Measurements from ENCODE around the gene GMDS.
A peak's percentile ranks its signal among the peaks of the same experiment; 100 is the strongest.

Gene GMDS

DNA sequence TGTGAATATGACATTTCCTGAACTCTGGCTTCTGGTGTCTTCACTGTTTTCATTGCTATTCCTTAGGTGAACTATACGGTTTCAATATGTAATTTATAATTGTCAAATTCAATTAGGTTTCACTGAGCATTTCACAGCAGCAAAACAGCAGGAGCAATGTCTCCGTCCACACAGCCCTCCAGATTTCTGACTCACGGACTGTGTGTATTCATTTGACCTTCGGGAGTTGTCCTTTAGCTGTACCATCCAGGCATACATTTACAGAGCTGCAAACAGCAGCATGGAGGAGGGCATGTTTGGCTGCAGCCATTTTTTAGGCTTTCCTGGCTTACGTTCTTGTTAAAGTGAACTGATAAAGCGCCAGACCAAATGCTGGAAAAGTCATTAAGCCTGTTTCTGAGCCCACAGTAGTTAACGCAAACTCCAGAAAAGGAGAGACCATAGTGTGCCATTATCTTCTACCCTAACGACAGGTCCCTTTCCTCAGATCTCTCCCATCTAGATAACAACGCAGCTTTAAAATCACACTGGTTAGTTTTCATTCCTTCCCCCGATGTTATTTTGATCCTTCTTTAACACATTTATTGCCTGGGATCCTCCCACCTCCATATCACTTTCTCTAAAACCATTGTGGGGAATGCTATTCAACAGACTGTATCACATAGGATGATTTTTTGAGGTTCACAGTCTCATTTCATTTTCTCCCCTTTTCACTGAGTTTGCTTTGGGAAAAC is 617.4 kb downstream of the GMDS start:
- DNase-seq (ENCODE audit: low read depth, low spot score), result peak; percentile 46
- no peak overlapping the region for H3K4me3 ChIP-seq (ENCODE audit: low read depth, low read length)
- TF ChIP-seq, protein P1, sequence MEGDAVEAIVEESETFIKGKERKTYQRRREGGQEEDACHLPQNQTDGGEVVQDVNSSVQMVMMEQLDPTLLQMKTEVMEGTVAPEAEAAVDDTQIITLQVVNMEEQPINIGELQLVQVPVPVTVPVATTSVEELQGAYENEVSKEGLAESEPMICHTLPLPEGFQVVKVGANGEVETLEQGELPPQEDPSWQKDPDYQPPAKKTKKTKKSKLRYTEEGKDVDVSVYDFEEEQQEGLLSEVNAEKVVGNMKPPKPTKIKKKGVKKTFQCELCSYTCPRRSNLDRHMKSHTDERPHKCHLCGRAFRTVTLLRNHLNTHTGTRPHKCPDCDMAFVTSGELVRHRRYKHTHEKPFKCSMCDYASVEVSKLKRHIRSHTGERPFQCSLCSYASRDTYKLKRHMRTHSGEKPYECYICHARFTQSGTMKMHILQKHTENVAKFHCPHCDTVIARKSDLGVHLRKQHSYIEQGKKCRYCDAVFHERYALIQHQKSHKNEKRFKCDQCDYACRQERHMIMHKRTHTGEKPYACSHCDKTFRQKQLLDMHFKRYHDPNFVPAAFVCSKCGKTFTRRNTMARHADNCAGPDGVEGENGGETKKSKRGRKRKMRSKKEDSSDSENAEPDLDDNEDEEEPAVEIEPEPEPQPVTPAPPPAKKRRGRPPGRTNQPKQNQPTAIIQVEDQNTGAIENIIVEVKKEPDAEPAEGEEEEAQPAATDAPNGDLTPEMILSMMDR (IDR thresholded peaks at IDR 0.05; ENCODE audit: low read depth, low read length), result no peak
- in situ Hi-C loops (cut with HindIII; ENCODE audit: low sequenced_read_pairs), result no loop called here

DNA sequence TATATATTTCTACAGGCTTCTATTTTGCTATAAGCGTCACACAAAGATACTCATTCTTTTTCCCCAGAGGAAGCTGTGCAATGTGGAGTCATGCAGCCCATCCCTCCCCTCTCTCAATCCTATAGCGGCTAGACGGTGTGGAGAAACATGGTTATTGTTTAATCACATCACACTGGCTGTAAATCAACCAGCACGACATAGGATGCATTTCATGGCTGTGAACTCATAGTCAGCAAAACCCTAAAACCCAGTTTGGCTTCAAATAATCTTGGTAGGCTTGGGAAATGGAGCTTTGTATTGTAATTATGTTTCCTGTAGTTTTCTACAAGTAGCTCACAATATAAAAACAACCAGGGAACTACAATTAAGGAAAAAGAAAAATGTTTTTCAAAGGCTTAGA is 618.9 kb downstream of the GMDS start:
- TF ChIP-seq, protein P1 (IDR thresholded peaks at IDR 0.05; ENCODE audit: low read depth, low read length), result no peak
- no peak overlapping the region for H3K4me3 ChIP-seq (ENCODE audit: low read depth, low read length)
- DNase-seq (ENCODE audit: low read depth, low spot score), result peak; percentile 36
- in situ Hi-C loops (cut with HindIII; ENCODE audit: low sequenced_read_pairs), result no loop called here

DNA sequence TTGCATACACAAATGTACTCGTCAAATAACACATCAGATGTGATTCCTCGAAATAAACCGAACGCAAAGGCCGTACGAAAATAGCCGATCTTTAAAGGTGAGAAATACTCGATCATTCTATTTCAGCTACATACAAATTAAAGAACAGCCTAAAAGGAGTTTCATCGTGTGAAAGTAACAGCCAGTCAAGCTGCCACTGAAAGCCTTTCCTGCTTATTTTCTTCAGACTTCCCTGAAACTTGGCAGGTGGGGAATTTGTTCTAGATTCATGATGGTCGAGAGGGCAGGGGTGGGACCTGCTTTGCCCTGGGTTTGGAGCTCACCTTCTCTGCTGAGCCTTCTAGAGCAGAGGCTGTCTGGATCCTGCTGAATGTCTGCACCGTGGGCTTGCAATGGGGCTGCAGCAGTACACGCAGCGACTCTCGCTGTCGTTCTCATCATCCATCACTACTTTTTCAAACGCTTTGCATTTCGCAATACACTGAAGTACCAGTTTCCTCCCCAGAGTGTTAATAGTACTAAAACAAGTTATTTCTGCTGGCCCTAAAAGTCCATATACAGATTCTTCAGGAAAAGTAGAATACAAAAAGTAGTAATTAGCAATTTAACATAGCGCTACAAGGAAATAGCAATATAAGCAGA is 619.5 kb downstream of the GMDS start:
- peak overlapping the region; percentile 17 for H3K4me3 ChIP-seq (ENCODE audit: low read depth, low read length)

DNA sequence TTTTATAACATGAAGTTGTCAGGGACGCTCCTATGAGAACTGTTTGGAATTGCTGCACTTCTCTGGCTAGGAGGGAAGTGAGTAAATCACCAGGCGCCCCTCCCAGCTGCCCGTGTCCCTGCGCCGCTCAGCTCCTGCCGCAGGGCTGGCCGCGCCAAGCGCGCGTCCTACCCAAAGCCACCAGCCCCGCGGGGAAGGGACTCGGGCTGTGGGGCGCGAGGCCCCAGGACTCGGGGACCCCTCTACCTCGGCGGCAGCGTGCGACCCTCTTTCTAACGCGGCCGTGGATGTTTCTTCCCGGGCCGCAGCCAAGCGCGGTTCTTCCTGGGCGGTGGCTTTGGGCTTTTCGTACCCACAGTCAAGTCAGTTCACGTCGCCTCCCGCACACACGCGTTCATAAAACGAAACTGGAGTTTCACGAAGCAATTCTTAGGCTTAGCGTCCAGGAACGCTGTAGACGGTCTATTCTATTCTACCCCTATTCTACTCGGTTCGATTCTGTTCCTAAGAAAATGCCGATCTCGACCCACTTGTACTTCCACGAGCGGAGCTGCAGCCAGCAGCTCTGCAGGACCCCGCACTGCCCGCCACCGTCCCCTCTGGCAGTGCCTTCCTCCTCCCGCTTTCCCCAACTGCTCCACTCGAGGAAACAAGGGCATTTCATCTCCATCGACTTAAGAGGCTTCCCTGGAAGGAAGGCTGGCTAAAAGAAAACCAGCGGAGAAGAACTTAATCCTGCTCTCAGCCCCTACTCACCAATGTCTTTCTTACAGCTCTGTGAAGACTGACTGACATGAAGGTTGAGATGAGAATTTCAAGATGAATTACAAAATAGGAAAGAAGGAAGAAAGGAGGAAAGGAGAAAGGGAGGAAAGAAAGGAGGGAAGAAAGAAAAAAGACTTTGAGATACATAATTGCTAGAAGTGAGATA is 620.3 kb downstream of the GMDS start:
- no peak for DNase-seq (ENCODE audit: low read depth, low spot score)
- in situ Hi-C loops (cut with HindIII; ENCODE audit: low sequenced_read_pairs), result no loop called here
- TF ChIP-seq, protein P1 (IDR thresholded peaks at IDR 0.05; ENCODE audit: low read depth, low read length), result no peak
- H3K4me3 ChIP-seq (ENCODE audit: low read depth, low read length), result peak overlapping the region; percentile 49

More for the DNA sequence above, 619.5 kb downstream of the GMDS start:
- TF ChIP-seq, protein P1 (IDR thresholded peaks at IDR 0.05; ENCODE audit: low read depth, low read length), result no peak
- in situ Hi-C loops (cut with HindIII; ENCODE audit: low sequenced_read_pairs), result no loop called here
- peak; percentile 22 for DNase-seq (ENCODE audit: low read depth, low spot score)

DNA sequence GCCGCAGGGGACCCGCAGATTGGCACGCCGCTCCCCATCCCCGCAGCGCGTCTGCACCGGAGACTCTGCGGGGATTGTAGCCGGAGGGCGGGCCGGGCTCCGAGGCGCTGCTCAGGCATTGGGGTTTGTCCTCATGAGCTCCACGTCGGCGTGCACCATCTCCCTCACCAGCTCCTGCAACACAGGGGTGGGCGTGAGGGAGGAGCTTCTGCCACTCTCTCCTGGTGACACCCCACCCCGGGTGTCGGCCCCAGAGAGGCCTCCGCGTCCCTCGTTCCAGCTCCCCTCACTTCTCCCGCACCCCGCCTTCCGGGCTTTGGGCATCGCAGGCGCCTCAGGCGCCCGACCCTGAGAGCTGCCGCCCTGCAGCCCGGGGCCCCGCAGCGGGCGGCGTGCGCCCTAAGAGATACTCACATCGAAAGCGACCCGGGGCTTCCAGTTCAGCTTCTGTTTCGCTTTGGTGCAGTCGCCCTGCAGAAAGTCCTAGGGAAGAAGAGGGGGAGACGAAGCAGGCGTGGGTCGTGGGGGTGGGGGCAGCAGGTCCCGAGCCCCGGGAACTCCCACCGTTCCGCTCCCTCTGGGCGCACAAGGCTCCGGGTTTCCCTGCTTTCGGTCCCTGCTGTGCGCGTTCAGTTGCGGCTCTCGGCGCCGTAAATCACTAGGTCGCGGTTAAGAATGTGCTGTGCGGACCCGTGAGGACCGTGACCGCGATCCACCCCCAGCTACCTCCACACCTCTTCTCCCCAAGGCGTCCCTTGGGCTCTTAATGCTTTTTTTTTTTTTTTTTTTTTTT is 621.2 kb downstream of the GMDS start:
- no peak for DNase-seq (ENCODE audit: low read depth, low spot score)
- TF ChIP-seq, protein P1 (IDR thresholded peaks at IDR 0.05; ENCODE audit: low read depth, low read length), result no peak
- H3K4me3 ChIP-seq (ENCODE audit: low read depth, low read length), result peak overlapping the region; percentile 49
- in situ Hi-C loops (cut with HindIII; ENCODE audit: low sequenced_read_pairs), result no loop called here

DNA sequence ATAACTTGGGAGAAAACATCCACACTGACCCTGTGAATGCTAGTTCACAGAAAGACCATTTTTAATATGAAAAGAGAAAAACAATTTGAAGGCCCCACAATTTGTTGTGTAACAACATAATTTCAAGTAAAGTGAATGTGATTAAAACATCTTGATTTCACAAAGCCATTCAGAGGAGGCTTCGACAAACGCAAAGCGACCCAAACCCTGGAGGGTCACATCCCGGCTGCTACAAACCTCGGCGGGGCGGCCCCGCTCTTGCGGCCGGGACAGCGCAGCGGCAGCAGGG is 621.7 kb downstream of the GMDS start:
- TF ChIP-seq, protein P1 (IDR thresholded peaks at IDR 0.05; ENCODE audit: low read depth, low read length), result no peak
- H3K4me3 ChIP-seq (ENCODE audit: low read depth, low read length), result no peak overlapping the region
- no peak for DNase-seq (ENCODE audit: low read depth, low spot score)
- in situ Hi-C loops (cut with HindIII; ENCODE audit: low sequenced_read_pairs), result no loop called here
